Activated CD4-positive, alpha-beta T cell treated with anti-CD3 and anti-CD28 coated beads for 4 hours (primary cell): ENCODE measurements around the gene NHERF2.

Source experiments
- DNase-seq, 2 donors: peaks; one replicate each; pipeline ENCODE4 v3.0.0-alpha.2; 2020

NHERF2 gene

GRCh38 chr16:2063861-2064260, 37.2 kb downstream of the NHERF2 start:
- DNase-seq, result no peak

DNA sequence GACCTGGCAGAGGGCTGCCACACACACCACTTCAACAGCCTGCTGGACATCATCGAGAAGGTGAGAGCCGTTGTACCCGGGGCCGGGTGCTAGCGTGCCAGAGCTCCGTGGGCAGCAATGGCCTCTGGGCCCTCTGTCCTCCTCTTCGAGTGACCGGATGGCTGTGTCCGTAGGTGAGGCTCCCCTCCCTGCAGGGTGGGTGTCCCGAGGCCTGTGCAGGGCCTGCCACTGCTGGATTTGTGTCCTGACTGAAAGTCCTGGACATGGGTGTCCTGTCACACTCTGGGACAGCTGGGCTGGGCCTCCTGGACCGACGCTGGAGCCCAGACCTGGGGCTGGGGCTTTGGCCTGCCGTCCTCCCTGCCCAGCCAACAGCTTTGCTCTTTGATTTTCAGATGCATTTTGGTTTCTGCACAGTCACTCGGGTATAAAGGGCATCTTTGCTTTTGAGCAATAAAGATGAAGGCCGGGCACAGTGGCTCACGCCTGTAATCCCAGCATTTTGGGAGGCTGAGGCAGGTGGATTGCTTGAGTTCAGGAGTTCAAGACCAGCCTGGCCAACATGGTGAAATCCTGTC, 37.8 kb downstream of the NHERF2 start:
- DNase-seq, result no peak

GRCh38 chr16:2066139-2066538, 39.4 kb downstream of the NHERF2 start:
- no peak for DNase-seq

DNA sequence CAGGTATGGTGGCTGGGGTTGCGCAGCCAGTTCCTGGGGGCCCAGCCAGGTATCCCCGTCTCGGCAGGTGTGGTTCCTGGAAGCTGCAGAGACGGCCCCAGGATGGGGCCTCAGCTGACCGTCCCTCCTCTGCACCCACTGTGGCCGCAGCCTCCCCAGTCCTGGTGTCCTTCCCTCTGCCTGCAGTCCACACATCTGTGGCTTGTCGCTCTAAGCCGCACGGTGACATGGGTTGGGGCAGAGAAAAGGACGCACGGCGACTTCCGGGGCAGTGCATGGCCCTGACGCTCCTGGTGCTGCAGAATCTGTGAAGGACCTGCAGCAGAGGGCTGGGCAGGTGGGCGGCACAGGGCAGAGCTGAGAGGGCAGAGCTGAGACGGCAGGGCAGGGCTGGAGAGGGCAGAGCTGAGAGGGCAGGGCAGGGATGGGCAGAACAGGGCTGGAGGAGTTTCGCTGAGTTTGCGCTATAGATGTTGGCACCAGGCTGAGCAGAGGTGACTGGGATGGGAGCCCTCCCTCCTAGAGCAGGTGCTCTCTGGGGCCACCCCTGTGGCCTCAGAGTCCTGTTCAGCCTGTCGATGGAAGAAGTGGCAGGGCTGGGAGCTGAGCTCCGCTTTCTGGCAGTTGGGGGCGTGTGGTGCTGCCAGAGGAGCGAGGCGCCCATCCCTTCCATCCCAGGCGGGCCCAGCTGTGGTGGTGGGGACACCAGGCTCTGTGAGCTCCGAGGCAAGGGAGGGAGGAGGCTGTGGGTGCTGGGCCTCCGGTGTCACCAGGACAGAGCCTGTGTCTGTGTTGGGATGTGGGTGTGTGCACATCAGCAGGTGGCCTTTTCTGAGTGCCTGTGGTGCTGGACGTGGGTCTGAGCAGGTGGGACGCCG, 44.1 kb downstream of the NHERF2 start:
- no peak for DNase-seq

DNA sequence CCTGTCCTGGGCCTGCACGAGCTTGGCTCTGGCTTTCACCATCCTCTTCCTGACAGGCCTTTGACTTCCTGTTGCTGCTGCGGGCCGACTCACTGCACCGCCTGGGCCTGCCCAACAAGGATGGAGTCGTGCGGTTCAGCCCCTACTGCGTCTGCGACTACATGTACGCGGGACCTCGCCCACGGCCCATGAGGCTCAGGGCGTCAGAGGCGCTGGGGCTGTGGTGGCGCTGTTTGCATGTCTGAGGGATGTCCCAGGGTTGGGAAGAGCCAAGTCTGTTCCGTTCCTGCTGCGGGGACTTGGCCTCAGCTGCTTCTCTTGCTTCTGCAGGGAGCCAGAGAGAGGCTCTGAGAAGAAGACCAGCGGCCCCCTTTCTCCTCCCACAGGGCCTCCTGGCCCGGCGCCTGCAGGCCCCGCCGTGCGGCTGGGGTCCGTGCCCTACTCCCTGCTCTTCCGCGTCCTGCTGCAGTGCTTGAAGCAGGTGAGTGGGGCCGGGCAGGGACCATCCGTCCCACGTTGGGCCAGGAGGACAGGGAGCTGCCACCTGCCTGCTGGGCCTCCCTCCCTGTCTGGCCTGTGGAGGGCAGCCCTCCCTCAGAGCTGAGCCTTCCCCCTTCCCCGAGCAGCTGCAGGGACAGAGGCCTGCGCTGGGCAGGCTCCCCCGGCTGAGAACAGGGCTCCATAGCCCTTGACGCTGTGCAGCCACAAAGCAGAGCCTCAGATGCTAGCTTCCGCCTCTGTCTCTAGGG, 44.9 kb downstream of the NHERF2 start:
- DNase-seq, result no peak

GRCh38 chr16:2072926-2073325, 46.2 kb downstream of the NHERF2 start:
- DNase-seq, result no peak

GRCh38 chr16:2074071-2074470, 47.4 kb downstream of the NHERF2 start:
- no peak for DNase-seq

- DNase-seq, result no peak
These were observed 48.9 kb downstream of the NHERF2 start for GRCh38 chr16:2075631-2076030.

DNA sequence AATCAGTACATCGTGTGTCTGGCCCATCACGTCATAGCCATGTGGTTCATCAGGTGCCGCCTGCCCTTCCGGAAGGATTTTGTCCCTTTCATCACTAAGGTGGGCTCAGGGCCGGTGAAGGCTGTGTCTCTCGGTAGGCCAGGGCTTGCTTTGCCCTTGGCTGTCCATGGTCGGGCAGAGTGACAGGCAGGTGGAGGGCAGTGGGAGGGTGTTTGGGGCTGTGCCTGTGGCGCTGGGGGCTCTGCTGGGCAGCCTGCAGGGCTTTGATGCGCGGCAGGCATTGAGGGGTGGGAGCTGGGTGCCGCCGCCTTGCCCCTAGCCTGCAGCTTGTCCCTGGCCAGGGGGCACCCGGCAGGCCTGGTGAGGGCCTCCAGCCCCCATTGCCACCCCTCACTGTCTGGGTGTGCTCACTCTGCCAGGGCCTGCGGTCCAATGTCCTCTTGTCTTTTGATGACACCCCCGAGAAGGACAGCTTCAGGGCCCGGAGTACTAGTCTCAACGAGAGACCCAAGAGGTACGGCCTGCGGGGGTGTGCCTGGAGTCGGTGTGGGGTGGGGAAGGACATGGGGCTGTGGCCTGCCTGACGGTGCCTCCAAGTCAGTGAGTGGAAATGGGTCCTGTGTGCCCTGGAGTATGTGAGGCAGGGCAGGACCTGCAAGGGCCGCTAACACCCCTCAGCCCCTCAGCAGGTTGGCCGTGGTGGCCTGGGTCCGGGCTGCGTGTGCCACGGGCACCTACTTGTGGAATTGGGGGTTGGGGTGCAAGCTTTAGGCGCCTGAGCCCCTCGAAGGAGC, 49.6 kb downstream of the NHERF2 start:
- DNase-seq, result no peak

DNA sequence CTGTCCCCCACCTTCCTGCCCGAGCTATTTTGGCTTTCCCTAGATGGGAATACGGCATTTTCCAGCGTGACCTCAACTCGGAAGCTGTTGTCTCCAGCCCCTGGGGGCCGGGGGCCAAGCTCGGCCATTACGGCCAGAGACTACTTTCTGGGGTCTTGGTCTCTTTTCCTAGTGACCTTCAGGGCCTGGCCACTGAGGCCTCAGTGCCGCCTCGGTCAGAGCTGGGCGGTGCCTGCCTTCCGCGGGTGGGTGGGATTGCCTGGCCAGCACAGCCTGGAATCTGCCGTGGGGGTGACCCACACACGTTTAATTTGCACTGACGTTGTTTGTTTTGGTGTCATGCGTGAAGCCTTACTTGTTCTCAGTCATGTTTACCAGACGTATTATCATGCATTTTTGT, 50.3 kb downstream of the NHERF2 start:
- no peak for DNase-seq

- no peak for DNase-seq
These were observed 51.0 kb downstream of the NHERF2 start for GRCh38 chr16:2077696-2078095.

- DNase-seq, result no peak
These were observed 51.4 kb downstream of the NHERF2 start for GRCh38 chr16:2078096-2078495.

- DNase-seq, result no peak
These were observed 52.0 kb downstream of the NHERF2 start for GRCh38 chr16:2078691-2079090.

DNA sequence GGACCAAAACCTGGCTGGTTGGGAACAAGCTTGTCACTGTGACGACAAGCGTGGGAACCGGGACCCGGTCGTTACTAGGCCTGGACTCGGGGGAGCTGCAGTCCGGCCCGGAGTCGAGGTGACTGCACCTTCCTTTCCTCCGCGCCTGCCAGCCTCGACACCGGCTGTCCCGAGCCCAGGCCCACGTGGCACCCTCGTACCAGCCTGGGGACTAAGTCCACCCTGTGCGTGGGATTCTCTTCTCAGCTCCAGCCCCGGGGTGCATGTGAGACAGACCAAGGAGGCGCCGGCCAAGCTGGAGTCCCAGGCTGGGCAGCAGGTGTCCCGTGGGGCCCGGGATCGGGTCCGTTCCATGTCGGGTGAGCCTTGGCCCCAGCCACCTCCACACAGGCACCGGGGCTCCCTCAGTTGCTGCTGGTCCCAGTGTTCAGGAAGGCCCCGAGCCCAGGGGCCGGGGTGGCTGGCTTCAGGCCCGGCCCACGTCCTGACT, 52.7 kb downstream of the NHERF2 start:
- DNase-seq, result no peak

GRCh38 chr16:2079991-2080390, 53.3 kb downstream of the NHERF2 start:
- no peak for DNase-seq

GRCh38 chr16:2081201-2082084, 54.7 kb downstream of the NHERF2 start:
- no peak for DNase-seq

DNA sequence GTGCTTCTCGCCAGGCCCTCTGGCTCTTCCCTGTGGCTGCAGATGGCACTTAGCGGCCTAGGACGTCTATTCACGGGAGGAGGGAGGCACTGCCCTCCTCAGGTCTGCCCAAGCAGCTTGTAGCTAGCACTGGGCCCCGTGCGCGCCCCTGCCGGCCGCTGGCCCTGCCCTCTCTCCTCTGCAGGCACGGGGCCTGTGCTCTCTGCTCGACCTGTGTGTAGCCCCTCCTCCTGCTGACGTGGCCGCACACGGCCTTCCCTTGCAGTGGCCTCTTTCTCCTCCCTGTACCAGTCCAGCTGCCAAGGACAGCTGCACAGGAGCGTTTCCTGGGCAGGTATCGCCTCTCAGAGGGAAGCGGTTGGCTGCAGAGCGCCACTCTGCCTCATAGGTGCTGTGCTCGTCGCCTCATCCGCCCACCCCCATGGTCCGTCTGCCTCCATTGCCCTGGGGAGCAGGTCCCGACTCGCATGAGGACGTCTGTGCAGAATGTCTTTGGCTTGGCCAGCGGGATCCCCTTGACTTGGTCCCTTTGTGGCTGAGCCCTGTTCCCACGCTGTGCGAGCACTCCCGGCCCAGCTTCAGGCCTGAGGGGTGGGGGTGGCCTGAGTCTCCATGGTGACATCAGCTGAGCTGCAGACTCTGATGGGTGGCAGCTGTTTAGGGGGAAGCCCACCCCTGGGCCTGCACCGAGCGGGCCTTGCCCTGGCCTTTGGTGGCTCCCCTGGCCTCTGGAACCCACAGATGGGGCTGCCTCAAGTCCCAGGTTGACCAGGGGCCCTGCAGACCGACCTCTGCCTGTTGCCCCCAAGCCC, 55.7 kb downstream of the NHERF2 start:
- no peak for DNase-seq

GRCh38 chr16:2082983-2083364, 56.3 kb downstream of the NHERF2 start:
- DNase-seq, result no peak

DNA sequence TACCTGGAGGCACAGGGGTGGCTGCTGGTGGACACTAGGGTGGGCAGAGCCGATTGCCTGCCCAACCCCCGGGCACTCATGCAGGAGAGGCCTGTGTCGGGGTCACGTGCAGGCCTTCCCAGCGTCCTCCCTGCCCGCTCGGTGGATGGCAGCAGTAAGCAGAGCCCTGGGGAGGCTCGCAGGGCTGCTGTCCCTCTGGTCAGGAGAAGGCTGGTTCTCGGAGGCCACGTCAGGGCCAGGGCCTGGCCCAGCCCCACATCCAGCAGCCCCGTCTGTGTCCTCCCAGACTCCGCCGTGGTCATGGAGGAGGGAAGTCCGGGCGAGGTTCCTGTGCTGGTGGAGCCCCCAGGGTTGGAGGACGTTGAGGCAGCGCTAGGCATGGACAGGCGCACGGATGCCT, 56.7 kb downstream of the NHERF2 start:
- DNase-seq, result no peak

DNA sequence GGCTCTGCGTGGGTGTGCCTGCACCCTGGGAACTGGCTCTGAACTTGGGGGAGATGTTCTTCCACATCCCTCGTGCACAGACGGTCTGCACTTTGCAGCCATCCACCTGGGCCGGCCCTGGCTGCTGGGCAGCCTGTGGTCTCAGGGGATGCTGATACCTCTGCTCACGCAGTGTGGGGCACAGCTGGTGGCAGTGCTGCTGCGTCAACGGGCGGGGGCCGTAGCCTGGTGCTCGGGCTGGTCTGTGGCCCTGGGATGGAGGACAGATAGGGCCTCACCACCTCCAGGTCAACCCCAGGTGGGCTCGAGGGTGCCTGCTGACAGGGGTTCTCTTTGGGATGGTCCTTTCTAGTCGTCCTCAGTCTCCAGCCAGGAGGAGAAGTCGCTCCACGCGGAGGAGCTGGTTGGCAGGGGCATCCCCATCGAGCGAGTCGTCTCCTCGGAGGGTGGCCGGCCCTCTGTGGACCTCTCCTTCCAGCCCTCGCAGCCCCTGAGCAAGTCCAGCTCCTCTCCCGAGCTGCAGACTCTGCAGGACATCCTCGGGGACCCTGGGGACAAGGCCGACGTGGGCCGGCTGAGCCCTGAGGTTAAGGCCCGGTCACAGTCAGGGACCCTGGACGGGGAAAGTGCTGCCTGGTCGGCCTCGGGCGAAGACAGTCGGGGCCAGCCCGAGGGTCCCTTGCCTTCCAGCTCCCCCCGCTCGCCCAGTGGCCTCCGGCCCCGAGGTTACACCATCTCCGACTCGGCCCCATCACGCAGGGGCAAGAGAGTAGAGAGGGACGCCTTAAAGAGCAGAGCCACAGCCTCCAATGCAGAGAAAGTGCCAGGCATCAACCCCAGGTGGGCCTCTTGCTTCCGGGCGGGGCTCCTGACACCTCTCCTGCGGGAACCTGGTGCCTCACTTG, 57.4 kb downstream of the NHERF2 start:
- no peak for DNase-seq
